K562 (cell line): Measurements from ENCODE around the gene NIPAL3. TPM values are rescaled to one million over a fixed set of nuclear protein-coding genes. Genes with fewer than 3 reads are reported as not detected.
A peak's percentile ranks its signal among the peaks of the same experiment; 100 is the strongest.

Experiments used
- CREB3L1 ChIP-seq: fragments of 450-650 bp; IDR thresholded peaks from 2 replicates; pipeline ENCODE4 v1.6.1; 2014; ENCODE audit warnings: low read depth, mild to moderate bottlenecking, moderate library complexity, borderline replicate concordance
- FOXP4 ChIP-seq: sonication (generic); formaldehyde crosslinking; IDR thresholded peaks from 2 replicates; pipeline ENCODE4 v1.8.0; 2022; ENCODE audit warnings: mild to moderate bottlenecking, missing genetic modification reagents, borderline replicate concordance
- HDAC8 ChIP-seq: fragments of 450-650 bp; IDR thresholded peaks from 2 replicates; pipeline ENCODE4 v1.6.1; 2016; ENCODE audit warnings: mild to moderate bottlenecking, missing genetic modification characterization, moderate library complexity, missing compliant biosample characterization
- IRF1 ChIP-seq: sonication (generic); formaldehyde crosslinking; IDR thresholded peaks from 2 replicates; pipeline ENCODE4 v1.8.0; 2022; ENCODE audit warnings: missing genetic modification reagents, mild to moderate bottlenecking, borderline replicate concordance
- MAFF ChIP-seq: IDR thresholded peaks from 2 replicates; pipeline ENCODE4 v1.6.1; 2012; ENCODE audit warnings: low read length, improper control_type of control experiment
- POU5F1 ChIP-seq: fragments of 150-350 bp; IDR thresholded peaks from 2 replicates; pipeline ENCODE4 v1.6.1; 2014; ENCODE audit warnings: borderline replicate concordance, low read length, low read depth, mild to moderate bottlenecking; ENCODE audit not compliant: partially characterized antibody
- PURB ChIP-seq: sonication (generic); formaldehyde crosslinking; IDR thresholded peaks from 2 replicates; pipeline ENCODE4 v1.9.0; 2021; ENCODE audit warnings: low read depth, mild to moderate bottlenecking, missing genetic modification reagents
- RNF2 ChIP-seq: sonication (generic); IDR thresholded peaks from 2 replicates; pipeline ENCODE4 v1.6.1; 2016
- SMARCB1 ChIP-seq: IDR thresholded peaks from 2 replicates; pipeline ENCODE4 v1.6.1; 2011; ENCODE audit warnings: improper control_type of control experiment, low read depth; ENCODE audit not compliant: insufficient read length
- SRSF1 ChIP-seq: fragments of 200-400 bp; formaldehyde crosslinking; IDR thresholded peaks from 2 replicates; pipeline ENCODE4 v1.6.1; 2017; ENCODE audit warnings: mild to moderate bottlenecking, low read depth, low read length, moderate library complexity
- ZFP1 ChIP-seq: fragments of 450-650 bp; formaldehyde crosslinking; IDR thresholded peaks from 2 replicates; pipeline ENCODE4 v1.4.0; 2020; ENCODE audit warnings: mild to moderate bottlenecking, mixed read lengths
- ZNF644 ChIP-seq: fragments of 200-800 bp; sonication (Bioruptor generic); IDR thresholded peaks from 2 replicates; pipeline ENCODE4 v1.6.1; 2016; ENCODE audit warnings: low read depth, missing genetic modification characterization, missing compliant biosample characterization
- polyA plus RNA-seq, 8 experiments: library from polyadenylated mRNA; depleted of rRNA in 4 of 8; stranded (reverse) in 5 of 8; unstranded in 3 of 8; fragments of >200 nt; fragmentation: Nextera tagmentation in 2 of 8; fragmentation: Illumina TruSeq in 1 of 8; extraction: Ambion mirVana in 2 of 8; extraction: Trizol in 1 of 8; gene quantifications; 2 replicates each; pipeline versions ENCODE4 v1.2.1 to v1.2.3, GENCODE V29; 2011 to 2014; ENCODE audit warnings: inconsistent platforms in 1 of 8, missing spikeins in 1 of 8
- total RNA-seq, 7 experiments: library from RNA; depleted of rRNA in 6 of 7; stranded (reverse); fragments of >200 nt in 6 of 7; fragmentation: Illumina TruSeq in 2 of 7; extraction: Trizol in 2 of 7; gene quantifications; 2 replicates each; pipeline versions ENCODE4 v1.2.1 to v1.2.3, GENCODE V29; 2011 to 2021; ENCODE audit warnings: low replicate concordance in 1 of 7

NIPAL3 gene
- total and polyA plus RNA-seq, 9 of the 15 experiments (the other 6 are each of a cell fraction or from before 2014, with no cell fraction given) = 10.5 to 26.3 (median 16.0) TPM

GRCh38 chr1:24437631-24438396 is 22.2 kb downstream of the NIPAL3 start (continued):
- TF ChIP-seq MAFF (no peak), IRF1 (no peak), CREB3L1 (peak; percentile 43; the same call in 1 of the 2 replicates), ZFP1 (CRISPR knock-in tag) (no peak), SRSF1 (no peak), RNF2 (no peak), SMARCB1 (no peak), POU5F1 (no peak), ZNF644 (tag) (no peak), FOXP4 (CRISPR knock-in tag) (no peak), PURB (CRISPR knock-in tag) (0 out of 2 replicates have a peak, but pooled peaks have one; percentile 21), HDAC8 (no peak)
